HL-60 (cell line): Measurements from ENCODE around the gene AKR1E2.

ENCODE experiments used
- DNase-seq, 2 experiments: peaks; one replicate each; pipeline ENCODE4 v3.0.0-alpha.2; 2010 to 2020; ENCODE audit warnings: low read depth in 1 of 2, low spot score in 1 of 2
- H3K27ac ChIP-seq: fragments of 250-450 bp; sonication (Bioruptor Pico); replicated peaks from 2 replicates; pipeline ENCODE4 v1.5.1; 2020; ENCODE audit warnings: mild to moderate bottlenecking, moderate library complexity
- H3K27me3 ChIP-seq: fragments of 250-450 bp; sonication (Bioruptor Pico); 2 replicates; pipeline ENCODE4 v1.5.1; 2021; ENCODE audit warnings: mild to moderate bottlenecking, moderate library complexity; ENCODE audit not compliant: insufficient read depth, poor library complexity, severe bottlenecking
- H3K4me3 ChIP-seq: replicated peaks from 2 replicates; pipeline ENCODE4 v1.5.1; 2011; ENCODE audit warnings: mild to moderate bottlenecking, control low read depth, low read length; ENCODE audit not compliant: insufficient read depth
- GABPA ChIP-seq: IDR thresholded peaks from 2 replicates; pipeline ENCODE4 v1.6.1; 2012; ENCODE audit warnings: low read depth
- POLR2AphosphoS5 ChIP-seq: IDR thresholded peaks from 2 replicates; pipeline ENCODE4 v1.6.1; 2012; ENCODE audit warnings: low read depth
- SPI1 ChIP-seq: IDR thresholded peaks from 2 replicates; pipeline ENCODE4 v1.6.1; 2012; ENCODE audit warnings: low read depth, mild to moderate bottlenecking, borderline replicate concordance
- TF ChIP-seq, protein P1 (sequence below): IDR thresholded peaks from one replicate; pipeline ENCODE4 v1.5.1; 2011; ENCODE audit warnings: low read length, control low read depth, inconsistent platforms; ENCODE audit not compliant: insufficient read depth
- TF ChIP-seq, protein P2 (sequence below): IDR thresholded peaks from 2 replicates; pipeline ENCODE4 v1.6.1; 2012; ENCODE audit warnings: low read depth; ENCODE audit not compliant: insufficient replicate concordance

AKR1E2 gene

DNA sequence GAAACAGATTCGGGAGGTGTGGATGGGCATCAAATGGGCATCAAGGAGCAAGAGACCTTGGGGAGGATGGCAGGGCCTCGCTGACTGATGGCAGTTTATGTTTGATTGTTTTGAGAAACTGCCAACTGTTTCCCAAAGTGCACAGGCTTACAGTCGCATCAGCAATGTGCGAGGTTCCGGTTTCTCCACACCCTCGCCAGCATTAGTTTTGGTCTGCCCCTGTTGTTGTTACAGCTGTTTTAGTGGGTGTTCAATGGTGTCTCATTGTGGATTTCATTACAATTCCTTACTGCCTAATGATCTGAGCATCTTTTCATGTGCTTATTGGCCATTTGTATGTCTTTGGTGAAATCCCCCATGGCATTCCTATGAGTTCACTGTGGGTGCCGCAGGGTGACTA, 24.4 kb downstream of the AKR1E2 start:
- TF ChIP-seq, protein P1, sequence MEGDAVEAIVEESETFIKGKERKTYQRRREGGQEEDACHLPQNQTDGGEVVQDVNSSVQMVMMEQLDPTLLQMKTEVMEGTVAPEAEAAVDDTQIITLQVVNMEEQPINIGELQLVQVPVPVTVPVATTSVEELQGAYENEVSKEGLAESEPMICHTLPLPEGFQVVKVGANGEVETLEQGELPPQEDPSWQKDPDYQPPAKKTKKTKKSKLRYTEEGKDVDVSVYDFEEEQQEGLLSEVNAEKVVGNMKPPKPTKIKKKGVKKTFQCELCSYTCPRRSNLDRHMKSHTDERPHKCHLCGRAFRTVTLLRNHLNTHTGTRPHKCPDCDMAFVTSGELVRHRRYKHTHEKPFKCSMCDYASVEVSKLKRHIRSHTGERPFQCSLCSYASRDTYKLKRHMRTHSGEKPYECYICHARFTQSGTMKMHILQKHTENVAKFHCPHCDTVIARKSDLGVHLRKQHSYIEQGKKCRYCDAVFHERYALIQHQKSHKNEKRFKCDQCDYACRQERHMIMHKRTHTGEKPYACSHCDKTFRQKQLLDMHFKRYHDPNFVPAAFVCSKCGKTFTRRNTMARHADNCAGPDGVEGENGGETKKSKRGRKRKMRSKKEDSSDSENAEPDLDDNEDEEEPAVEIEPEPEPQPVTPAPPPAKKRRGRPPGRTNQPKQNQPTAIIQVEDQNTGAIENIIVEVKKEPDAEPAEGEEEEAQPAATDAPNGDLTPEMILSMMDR: no peak
- TF ChIP-seq SPI1: no peak
- H3K4me3 ChIP-seq: no peak overlapping the region
- no peak for DNase-seq
- no peaks in the 10 kb centered on the region for H3K27me3 ChIP-seq
- no peak overlapping the region for H3K27ac ChIP-seq

DNA sequence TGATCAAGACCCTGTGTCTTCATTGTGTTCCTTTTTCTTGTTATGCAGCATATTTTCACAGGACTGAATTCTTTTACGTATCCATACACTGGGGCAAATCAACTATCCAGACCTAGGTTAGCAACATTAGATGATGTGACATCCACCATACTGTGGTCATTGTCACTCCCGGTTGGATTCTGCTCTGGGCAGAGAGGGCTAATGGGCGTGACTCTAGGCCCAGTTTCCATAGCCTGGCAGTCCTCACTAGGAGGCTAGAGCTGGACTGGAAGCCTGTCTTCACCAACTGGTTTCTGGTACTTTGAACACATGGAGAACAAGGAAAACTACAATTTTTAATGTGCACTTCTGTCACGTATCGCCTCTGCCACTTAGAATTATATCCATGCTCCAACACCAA, 25.2 kb downstream of the AKR1E2 start:
- Histone ChIP-seq H3K27ac (no peak overlapping the region), H3K4me3 (no peak overlapping the region), H3K27me3 (no peaks in the 10 kb centered on the region)
- TF ChIP-seq GABPA: no peak
- TF ChIP-seq, protein P2, sequence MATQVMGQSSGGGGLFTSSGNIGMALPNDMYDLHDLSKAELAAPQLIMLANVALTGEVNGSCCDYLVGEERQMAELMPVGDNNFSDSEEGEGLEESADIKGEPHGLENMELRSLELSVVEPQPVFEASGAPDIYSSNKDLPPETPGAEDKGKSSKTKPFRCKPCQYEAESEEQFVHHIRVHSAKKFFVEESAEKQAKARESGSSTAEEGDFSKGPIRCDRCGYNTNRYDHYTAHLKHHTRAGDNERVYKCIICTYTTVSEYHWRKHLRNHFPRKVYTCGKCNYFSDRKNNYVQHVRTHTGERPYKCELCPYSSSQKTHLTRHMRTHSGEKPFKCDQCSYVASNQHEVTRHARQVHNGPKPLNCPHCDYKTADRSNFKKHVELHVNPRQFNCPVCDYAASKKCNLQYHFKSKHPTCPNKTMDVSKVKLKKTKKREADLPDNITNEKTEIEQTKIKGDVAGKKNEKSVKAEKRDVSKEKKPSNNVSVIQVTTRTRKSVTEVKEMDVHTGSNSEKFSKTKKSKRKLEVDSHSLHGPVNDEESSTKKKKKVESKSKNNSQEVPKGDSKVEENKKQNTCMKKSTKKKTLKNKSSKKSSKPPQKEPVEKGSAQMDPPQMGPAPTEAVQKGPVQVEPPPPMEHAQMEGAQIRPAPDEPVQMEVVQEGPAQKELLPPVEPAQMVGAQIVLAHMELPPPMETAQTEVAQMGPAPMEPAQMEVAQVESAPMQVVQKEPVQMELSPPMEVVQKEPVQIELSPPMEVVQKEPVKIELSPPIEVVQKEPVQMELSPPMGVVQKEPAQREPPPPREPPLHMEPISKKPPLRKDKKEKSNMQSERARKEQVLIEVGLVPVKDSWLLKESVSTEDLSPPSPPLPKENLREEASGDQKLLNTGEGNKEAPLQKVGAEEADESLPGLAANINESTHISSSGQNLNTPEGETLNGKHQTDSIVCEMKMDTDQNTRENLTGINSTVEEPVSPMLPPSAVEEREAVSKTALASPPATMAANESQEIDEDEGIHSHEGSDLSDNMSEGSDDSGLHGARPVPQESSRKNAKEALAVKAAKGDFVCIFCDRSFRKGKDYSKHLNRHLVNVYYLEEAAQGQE: no peak
- TF ChIP-seq SPI1: no peak
- no peak for TF ChIP-seq POLR2AphosphoS5
- TF ChIP-seq, protein P1: no peak
- DNase-seq: no peak

DNA sequence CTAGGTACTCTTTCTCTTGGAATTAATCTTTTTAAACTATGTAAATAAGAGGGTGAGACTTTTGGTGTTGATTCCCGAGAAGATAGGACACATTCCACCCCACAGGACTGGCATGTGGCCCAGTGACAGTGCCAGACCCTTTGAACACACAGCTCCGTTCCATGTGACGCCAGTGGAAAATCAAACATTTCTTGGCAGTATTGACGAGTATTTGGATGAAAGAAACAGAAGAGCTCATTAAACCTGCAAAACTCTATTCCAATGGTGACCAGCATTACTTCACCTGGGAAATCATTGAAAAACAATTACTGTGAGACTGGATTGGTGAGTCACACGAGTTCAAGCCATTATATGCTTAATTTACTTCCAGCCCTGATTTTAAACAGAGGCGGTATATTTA, 25.8 kb downstream of the AKR1E2 start:
- no peak overlapping the region for H3K4me3 ChIP-seq
- no peak overlapping the region for H3K27ac ChIP-seq
- H3K27me3 ChIP-seq: no peaks in the 10 kb centered on the region
- no peak for DNase-seq
- TF ChIP-seq, protein P2: no peak
- TF ChIP-seq SPI1 (no peak), POLR2AphosphoS5 (no peak), GABPA (no peak)
- TF ChIP-seq, protein P1: no peak

DNA sequence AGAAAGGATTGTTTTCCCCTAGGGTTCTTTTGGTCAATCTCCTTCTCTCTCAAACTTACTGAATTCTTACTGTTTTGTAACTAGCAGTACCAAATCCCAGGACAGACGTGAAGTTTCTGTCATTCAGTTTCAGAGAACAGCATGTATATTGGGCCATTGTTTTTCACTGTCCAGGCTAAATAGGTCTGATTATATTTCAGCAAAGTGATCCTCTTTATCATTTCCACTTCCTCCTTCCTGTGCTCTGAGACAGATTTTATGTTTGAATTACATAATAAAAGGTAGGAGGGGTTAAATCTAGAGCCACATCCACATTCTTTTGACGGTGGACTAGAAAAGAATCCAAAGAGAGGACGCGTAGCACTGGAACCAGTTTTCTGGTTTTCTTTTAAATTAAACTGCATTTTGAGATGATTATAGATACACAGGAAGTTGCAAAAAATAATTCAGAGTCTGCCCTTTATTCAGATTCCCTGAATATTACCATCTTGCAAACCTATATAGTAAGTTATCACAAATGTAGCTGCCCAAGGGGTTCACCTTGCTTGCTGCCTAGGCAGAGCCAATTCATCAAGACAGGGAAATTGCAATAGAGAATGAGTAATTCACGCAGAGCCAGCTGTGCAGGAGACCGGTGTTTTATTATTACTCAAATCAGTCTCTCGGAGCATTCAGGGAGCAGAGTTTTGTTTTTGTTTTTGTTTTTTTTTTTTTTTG, 40.1 kb downstream of the AKR1E2 start:
- no peak overlapping the region for H3K27ac ChIP-seq

More for the DNA sequence above, 40.1 kb downstream of the AKR1E2 start:
- DNase-seq: no peak
- Histone ChIP-seq H3K4me3 (no peak overlapping the region), H3K27me3 (no peaks in the 10 kb centered on the region)
- TF ChIP-seq SPI1 (peak; percentile 25; the same call in 1 of the 2 replicates), POLR2AphosphoS5 (no peak)
